Testis (tissue), 3 donors: ENCODE results near the gene RPS15. TPM values are rescaled to one million over a fixed set of nuclear protein-coding genes. Genes with fewer than 3 reads are reported as not detected.
A peak's percentile ranks its signal among the peaks of the same experiment; 100 is the strongest.
"Not testable (repeated sequence)": the region's sequence is repeated elsewhere in the genome, so short reads cannot be mapped to it uniquely, and the experiment has no call there.

Experiments
- DNase-seq: peaks from one replicate; pipeline ENCODE4 v3.0.0-alpha.2; 2019
- H3K27ac ChIP-seq, 2 donors: fragments of 200-600 bp; sonication (generic); one replicate each; pipeline ENCODE4 v1.5.1; 2019
- H3K27me3 ChIP-seq: fragments of 200-600 bp; sonication (generic); one replicate; pipeline ENCODE4 v1.5.1; 2019
- H3K36me3 ChIP-seq: fragments of 200-600 bp; sonication (generic); one replicate; pipeline ENCODE4 v1.5.1; 2017; ENCODE audit warnings: low read depth; ENCODE audit errors: missing control alignments
- H3K4me1 ChIP-seq: fragments of 200-600 bp; sonication (generic); one replicate; pipeline ENCODE4 v1.5.1; 2019
- H3K4me3 ChIP-seq, 2 donors: fragments of 200-600 bp; sonication (generic); one replicate each; pipeline ENCODE4 v1.5.1; 2017 to 2019
- H3K9me3 ChIP-seq: fragments of 200-600 bp; sonication (generic); one replicate; pipeline ENCODE4 v1.5.1; 2017
- POLR2A ChIP-seq: fragments of 450-650 bp; IDR thresholded peaks from one replicate; pipeline ENCODE4 v1.6.1; 2017; ENCODE audit warnings: antibody characterized with exemption, mild to moderate bottlenecking, moderate library complexity
- WGBS, 2 donors: methylation state at CpG; one replicate each; pipeline ENCODE4 v1.1.5; 2018; 5-methylcytosine and 5-hydroxymethylcytosine counted together
- intact Hi-C: fragments of 100-400 bp; cut with DNase I; formaldehyde crosslinking; loops from one replicate; pipeline ENCODE4 v1.15.1; 2023; ENCODE audit warnings: low total_unique reads
- polyA plus RNA-seq: library from polyadenylated mRNA; stranded (reverse); fragments of 350-450 nt; fragmentation: Illumina TruSeq; extraction: RNeasy Lipid Tissue Mini Kit (QIAGEN cat#74804); gene quantifications from one replicate; pipeline ENCODE4 v1.2.3, GENCODE V29; 2014; ENCODE audit warnings: low read depth, low replicate concordance; ENCODE audit not compliant: insufficient read depth
- total RNA-seq, 2 donors: library from RNA; depleted of rRNA; stranded (reverse); fragments of >200 nt; gene quantifications; one replicate each; pipeline ENCODE4 v1.2.3, GENCODE V29; 2016
- TF ChIP-seq, protein P1 (sequence below), 3 experiments: fragments of 450-650 bp in 2 of 3; fragments of 200-600 bp in 1 of 3; sonication (generic) in 1 of 3; IDR thresholded peaks; one replicate each; pipeline ENCODE4 v1.5.1; 2016 to 2019; ENCODE audit warnings: antibody characterized with exemption in 3 of 3, mild to moderate bottlenecking in 2 of 3, moderate library complexity in 1 of 3

Gene RPS15
- total and polyA plus RNA-seq, 3 donors from 2014 or later, result 768 to 1,750 (median 1,248) TPM

DNA sequence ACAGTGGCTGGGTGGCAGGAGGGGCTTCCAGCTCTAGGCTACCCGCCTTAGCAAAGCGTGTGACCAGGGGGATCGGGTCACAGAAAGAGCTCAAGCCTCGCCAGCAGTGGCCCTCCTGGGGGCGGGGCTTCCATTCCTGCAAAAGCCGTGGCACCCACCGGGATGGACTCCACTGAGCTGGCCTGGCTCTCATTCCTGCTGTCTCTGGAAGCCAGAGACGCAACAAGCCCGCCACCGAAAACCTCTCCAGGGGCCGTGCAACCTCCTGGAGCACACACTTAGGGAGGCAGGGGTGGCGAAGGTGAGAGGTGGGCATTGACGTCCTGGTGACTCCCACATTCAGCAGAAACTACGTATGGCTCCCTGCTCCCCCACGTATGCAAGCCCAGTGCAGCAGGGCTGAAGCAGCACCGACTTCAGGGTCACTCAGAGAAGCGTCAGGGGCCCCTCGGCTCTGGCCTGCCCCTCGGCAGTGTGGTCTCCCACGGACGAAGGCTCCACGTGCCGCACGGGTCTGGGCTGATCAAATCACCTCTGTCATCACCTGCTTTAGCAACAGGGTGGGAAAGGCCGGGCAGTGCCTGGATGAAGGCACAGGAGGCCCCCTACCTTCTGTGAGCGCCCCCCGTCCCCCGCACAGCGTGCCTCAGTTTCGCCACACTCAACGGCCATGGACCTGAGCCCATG lies 37.7 kb downstream of the RPS15 start:
- WGBS, 2 donors, result 90 to 91% methylated on average over 30 of the region's 31 CpGs
- DNase-seq, result no peak
- intact Hi-C loops, result no loop called here
- no peak for TF ChIP-seq POLR2A
- TF ChIP-seq, protein P1, sequence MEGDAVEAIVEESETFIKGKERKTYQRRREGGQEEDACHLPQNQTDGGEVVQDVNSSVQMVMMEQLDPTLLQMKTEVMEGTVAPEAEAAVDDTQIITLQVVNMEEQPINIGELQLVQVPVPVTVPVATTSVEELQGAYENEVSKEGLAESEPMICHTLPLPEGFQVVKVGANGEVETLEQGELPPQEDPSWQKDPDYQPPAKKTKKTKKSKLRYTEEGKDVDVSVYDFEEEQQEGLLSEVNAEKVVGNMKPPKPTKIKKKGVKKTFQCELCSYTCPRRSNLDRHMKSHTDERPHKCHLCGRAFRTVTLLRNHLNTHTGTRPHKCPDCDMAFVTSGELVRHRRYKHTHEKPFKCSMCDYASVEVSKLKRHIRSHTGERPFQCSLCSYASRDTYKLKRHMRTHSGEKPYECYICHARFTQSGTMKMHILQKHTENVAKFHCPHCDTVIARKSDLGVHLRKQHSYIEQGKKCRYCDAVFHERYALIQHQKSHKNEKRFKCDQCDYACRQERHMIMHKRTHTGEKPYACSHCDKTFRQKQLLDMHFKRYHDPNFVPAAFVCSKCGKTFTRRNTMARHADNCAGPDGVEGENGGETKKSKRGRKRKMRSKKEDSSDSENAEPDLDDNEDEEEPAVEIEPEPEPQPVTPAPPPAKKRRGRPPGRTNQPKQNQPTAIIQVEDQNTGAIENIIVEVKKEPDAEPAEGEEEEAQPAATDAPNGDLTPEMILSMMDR (IDR thresholded peaks at IDR 0.05), result no peak
- Histone ChIP-seq H3K27ac (no peak overlapping the region), H3K4me3 (no peak overlapping the region), H3K9me3 (no peaks in the 10 kb centered on the region), H3K27me3 (no peaks in the 10 kb centered on the region), H3K4me1 (peaks cover 22% of the 10 kb centered on the region), H3K36me3 (no peaks in the 10 kb centered on the region)

DNA sequence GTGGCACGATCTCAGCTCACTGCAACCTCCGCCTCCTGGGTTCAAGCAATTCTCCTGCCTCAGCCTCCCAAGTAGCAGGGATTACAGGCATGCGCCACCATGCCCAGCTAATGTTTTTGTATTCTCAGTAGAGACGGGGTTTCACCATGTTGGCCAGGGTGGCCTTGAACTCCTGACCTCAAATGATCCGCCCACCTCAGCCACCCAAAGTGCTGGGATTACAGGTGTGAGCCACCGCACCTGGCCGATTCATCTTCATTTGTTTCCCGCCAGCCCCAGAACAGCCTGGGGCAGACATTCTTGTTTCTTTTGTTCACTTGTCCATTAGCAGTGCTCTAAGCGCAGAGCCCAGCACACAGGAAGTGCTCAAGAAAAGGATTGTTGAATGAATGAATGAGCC lies 38.9 kb downstream of the RPS15 start:
- H3K36me3 ChIP-seq, H3K27ac ChIP-seq, H3K9me3 ChIP-seq, H3K27me3 ChIP-seq, intact Hi-C loops, DNase-seq, H3K4me3 ChIP-seq: not testable (repeated sequence)
- peaks cover 14% of the 10 kb centered on the region for H3K4me1 ChIP-seq
- WGBS, 2 donors, result 80 to 86% methylated on average over 9 of the region's 9 CpGs

DNA sequence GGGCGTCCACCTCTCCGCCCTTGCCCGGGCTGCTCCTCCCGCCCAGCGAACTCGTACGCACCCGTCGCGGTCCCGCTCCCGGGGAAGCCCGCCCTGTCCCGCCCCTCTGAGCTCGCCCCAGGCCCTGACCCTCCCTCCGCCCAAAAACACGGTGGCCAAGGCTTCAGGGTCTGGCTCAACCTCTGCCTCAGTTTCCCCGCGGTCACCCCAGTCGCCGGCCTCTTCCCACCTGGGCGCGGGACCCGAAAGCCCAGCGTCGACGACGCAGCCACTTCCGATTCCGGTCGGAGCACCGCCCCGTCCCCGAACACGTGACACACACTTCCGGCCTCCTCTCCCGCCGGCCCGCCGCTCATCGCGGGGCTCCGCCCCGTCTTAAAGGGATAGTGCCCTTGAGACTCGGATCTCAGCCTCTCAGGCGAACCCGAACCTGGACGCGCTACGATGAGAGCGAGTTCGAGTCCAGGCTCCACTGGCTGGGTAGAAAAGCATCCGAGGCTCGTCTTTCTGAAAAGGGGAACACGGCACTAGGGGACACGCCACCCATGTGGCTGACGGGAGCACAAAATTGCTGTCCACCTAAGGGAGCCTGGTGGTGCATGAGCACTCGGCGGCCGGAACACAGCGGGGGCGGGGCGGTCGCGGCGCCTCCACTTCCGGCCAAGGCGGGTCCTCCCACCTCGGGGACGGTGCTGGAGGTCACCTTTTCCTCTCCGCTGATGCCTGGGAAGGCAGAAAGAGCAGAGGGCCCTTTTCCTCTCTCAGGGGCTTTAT lies 40.9 kb downstream of the RPS15 start, which contains the start of gene C19orf25:
C19orf25 (minus strand) TSS at position 282 of the 774 bp plus-strand sequence. CDS start 312 bp downstream, outside the sequence.
- peak within 1 kb of the TSS; percentile 89 to 98 for H3K4me3 ChIP-seq
- peak within 1 kb of the TSS; percentile 61 to 62 for H3K27ac ChIP-seq
- peaks cover 14% of the 10 kb centered on the region for H3K4me1 ChIP-seq
- WGBS, 2 donors, result 1 to 2% methylated on average over 4 to 71 of the region's 71 CpGs
- peak; percentile 97 for DNase-seq
- H3K36me3 ChIP-seq, result no peaks in the 10 kb centered on the region
- H3K9me3 ChIP-seq, result no peaks in the 10 kb centered on the region
- no peaks in the 10 kb centered on the region for H3K27me3 ChIP-seq
- intact Hi-C loops, result no loop called here
- TF ChIP-seq, protein P1 (IDR thresholded peaks at IDR 0.05), result no peak
- no peak for TF ChIP-seq POLR2A

DNA sequence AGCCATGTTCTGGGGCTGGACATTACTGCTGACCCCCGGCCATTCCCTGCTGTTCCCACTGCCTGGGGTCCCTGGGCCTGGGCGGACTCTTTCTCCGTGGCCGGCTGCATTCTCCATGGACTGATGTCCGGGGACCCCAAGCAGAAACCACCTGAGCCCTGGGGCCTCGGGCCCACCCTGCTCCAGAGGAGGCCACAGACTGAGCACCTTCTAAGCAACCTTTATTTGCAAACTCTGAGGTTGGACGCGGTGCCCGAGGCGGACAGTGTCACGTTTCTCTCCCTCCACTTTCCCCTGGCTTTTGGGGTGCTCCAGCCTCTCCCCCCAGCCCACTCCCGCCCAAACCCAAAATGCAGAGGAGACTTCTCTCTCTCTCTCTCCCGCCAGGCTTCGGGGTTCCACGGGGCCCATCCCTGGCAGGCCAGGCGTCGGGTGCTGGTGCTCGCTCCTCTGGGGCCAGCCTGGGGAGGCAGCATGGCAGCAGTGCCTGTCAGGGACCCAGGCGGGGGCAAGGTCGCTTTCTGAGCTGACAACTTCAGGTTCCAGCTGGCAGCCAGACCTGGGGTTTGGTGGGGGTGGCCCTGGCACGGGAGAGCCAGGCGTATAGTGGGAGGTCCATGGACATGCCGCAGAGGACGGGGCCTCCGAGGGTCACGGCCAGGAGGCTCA lies 43.2 kb downstream of the RPS15 start:
- intact Hi-C loops, result no loop called here
- Histone ChIP-seq H3K9me3 (no peaks in the 10 kb centered on the region), H3K4me3 (no peak overlapping the region), H3K27me3 (no peaks in the 10 kb centered on the region), H3K4me1 (peaks cover 14% of the 10 kb centered on the region), H3K27ac (no peak overlapping the region), H3K36me3 (no peaks in the 10 kb centered on the region)
- TF ChIP-seq, protein P1 (IDR thresholded peaks at IDR 0.05), result no peak
- no peak for TF ChIP-seq POLR2A
- WGBS, 2 donors, result 90 to 92% methylated on average over 17 to 26 of the region's 26 CpGs
- DNase-seq, result no peak

DNA sequence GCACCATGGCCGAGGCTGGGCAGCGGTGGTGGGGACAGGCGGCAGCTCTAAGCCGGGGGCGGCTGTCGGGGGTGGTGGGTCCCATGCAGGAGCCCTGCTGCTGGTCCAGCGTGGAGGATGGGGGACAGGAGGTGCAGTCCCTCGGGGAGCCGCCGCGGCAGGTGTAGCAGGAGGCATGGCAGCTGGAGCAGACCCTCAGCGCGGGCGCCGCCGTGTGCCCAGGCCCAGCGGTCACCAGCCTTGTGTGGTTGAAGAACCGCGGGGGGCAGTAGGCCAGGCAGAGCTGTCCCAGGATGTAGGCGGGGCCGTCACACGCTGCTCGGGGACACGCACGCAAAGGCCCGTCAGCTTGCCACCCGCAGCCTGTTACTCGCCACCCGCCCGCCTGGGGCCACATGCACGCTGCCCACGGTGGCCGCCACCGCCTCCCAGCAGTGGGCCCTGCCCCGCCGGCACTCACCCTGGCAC lies 43.7 kb downstream of the RPS15 start:
- Histone ChIP-seq H3K27me3 (no peaks in the 10 kb centered on the region), H3K4me1 (peaks cover 14% of the 10 kb centered on the region), H3K9me3 (no peaks in the 10 kb centered on the region), H3K27ac (no peak overlapping the region), H3K4me3 (no peak overlapping the region), H3K36me3 (no peaks in the 10 kb centered on the region)
- no peak for TF ChIP-seq POLR2A
- TF ChIP-seq, protein P1 (IDR thresholded peaks at IDR 0.05), result no peak
- WGBS, 2 donors, result 91 to 93% methylated on average over 5 to 36 of the region's 36 CpGs
- DNase-seq, result no peak
- intact Hi-C loops, result no loop called here
